ENCODE data around the gene ZNF592. TPM values are rescaled to one million over a fixed set of nuclear protein-coding genes. Genes with fewer than 3 reads are reported as not detected.

The ZNF592 gene
- total RNA-seq, 1 donor from 2014 or later, result 29.1 TPM

GRCh38 chr15:84755736-84756527, 7.5 kb downstream of the ZNF592 start:
- no peak for DNase-seq (ENCODE audit: low spot score)
- TF ChIP-seq CTCF (IDR thresholded peaks at IDR 0.05; ENCODE audit: unreplicated experiment), result no peak
- Mint-ChIP-seq H3K36me3 (ENCODE audit: low read depth, unreplicated experiment) (peaks cover 3% of the 10 kb centered on the region), H3K27me3 (ENCODE audit: unreplicated experiment) (no peaks in the 10 kb centered on the region), H3K4me1 (ENCODE audit: unreplicated experiment) (peaks cover 16% of the 10 kb centered on the region), H3K27ac (ENCODE audit: unreplicated experiment) (no peak overlapping the region), H3K9me3 (ENCODE audit: unreplicated experiment) (no peaks in the 10 kb centered on the region), H3K4me3 (ENCODE audit: unreplicated experiment) (no peak overlapping the region)

GRCh38 chr15:84759018-84759417, 10.6 kb downstream of the ZNF592 start:
- Mint-ChIP-seq H3K4me3 (ENCODE audit: unreplicated experiment) (no peak overlapping the region), H3K36me3 (ENCODE audit: low read depth, unreplicated experiment) (no peaks in the 10 kb centered on the region), H3K27me3 (ENCODE audit: unreplicated experiment) (no peaks in the 10 kb centered on the region), H3K4me1 (ENCODE audit: unreplicated experiment) (no peaks in the 10 kb centered on the region), H3K9me3 (ENCODE audit: unreplicated experiment) (no peaks in the 10 kb centered on the region), H3K27ac (ENCODE audit: unreplicated experiment) (no peak overlapping the region)
- DNase-seq (ENCODE audit: low spot score), result no peak
- no peak for TF ChIP-seq CTCF (IDR thresholded peaks at IDR 0.05; ENCODE audit: unreplicated experiment)

GRCh38 chr15:84760219-84760618, 11.8 kb downstream of the ZNF592 start:
- no peaks in the 10 kb centered on the region for H3K36me3 Mint-ChIP-seq (ENCODE audit: low read depth, unreplicated experiment)
- no peak for TF ChIP-seq CTCF (IDR thresholded peaks at IDR 0.05; ENCODE audit: unreplicated experiment)
- no peak overlapping the region for H3K4me3 Mint-ChIP-seq (ENCODE audit: unreplicated experiment)
- H3K9me3 Mint-ChIP-seq (ENCODE audit: unreplicated experiment), result no peaks in the 10 kb centered on the region
- no peak for DNase-seq (ENCODE audit: low spot score)
- no peaks in the 10 kb centered on the region for H3K27me3 Mint-ChIP-seq (ENCODE audit: unreplicated experiment)
- no peaks in the 10 kb centered on the region for H3K4me1 Mint-ChIP-seq (ENCODE audit: unreplicated experiment)
- H3K27ac Mint-ChIP-seq (ENCODE audit: unreplicated experiment), result no peak overlapping the region

- Mint-ChIP-seq H3K27ac (ENCODE audit: unreplicated experiment) (no peak overlapping the region), H3K27me3 (ENCODE audit: unreplicated experiment) (no peaks in the 10 kb centered on the region), H3K36me3 (ENCODE audit: low read depth, unreplicated experiment) (no peaks in the 10 kb centered on the region), H3K9me3 (ENCODE audit: unreplicated experiment) (no peaks in the 10 kb centered on the region), H3K4me3 (ENCODE audit: unreplicated experiment) (no peak overlapping the region), H3K4me1 (ENCODE audit: unreplicated experiment) (no peaks in the 10 kb centered on the region)
- no peak for DNase-seq (ENCODE audit: low spot score)
- TF ChIP-seq CTCF (IDR thresholded peaks at IDR 0.05; ENCODE audit: unreplicated experiment), result no peak
These were observed 13.3 kb downstream of the ZNF592 start for GRCh38 chr15:84761607-84762131.

- H3K9me3 Mint-ChIP-seq (ENCODE audit: unreplicated experiment), result no peaks in the 10 kb centered on the region
- no peak overlapping the region for H3K27ac Mint-ChIP-seq (ENCODE audit: unreplicated experiment)
- no peak for DNase-seq (ENCODE audit: low spot score)
- H3K4me1 Mint-ChIP-seq (ENCODE audit: unreplicated experiment), result no peaks in the 10 kb centered on the region
- no peaks in the 10 kb centered on the region for H3K36me3 Mint-ChIP-seq (ENCODE audit: low read depth, unreplicated experiment)
- no peaks in the 10 kb centered on the region for H3K27me3 Mint-ChIP-seq (ENCODE audit: unreplicated experiment)
- TF ChIP-seq CTCF (IDR thresholded peaks at IDR 0.05; ENCODE audit: unreplicated experiment), result no peak
- no peak overlapping the region for H3K4me3 Mint-ChIP-seq (ENCODE audit: unreplicated experiment)
These were observed 14.6 kb downstream of the ZNF592 start for GRCh38 chr15:84762840-84763572.

All from endothelial cell (in vitro differentiated cells).